Fibroblast of lung (primary cell): ENCODE data around the gene GTF2H1.

Experiments
- CTCF ChIP-seq, 2 donors: IDR thresholded peaks in 1 of 2; conservative IDR thresholded peaks in 1 of 2; 1 replicate in 1 of 2; 2 replicates in 1 of 2; pipeline ENCODE4 v1.5.1; 2011 to 2012; ENCODE audit warnings: low read length in 2 of 2, control low read depth in 1 of 2, inconsistent platforms in 1 of 2, low read depth in 1 of 2, mild to moderate bottlenecking in 1 of 2
- EZH2 ChIP-seq: IDR thresholded peaks from 2 replicates; pipeline ENCODE4 v1.5.1; 2012; ENCODE audit warnings: low read length, control low read depth, mild to moderate bottlenecking; ENCODE audit errors: missing control alignments

- TF ChIP-seq CTCF (conservative IDR thresholded peaks at IDR 0.05 in 1 of 2, IDR thresholded peaks at IDR 0.05 in 1 of 2; ENCODE audit: low read depth in 1 of 2, low read length in 2 of 2) (no peak), EZH2 (no peak)
Observed at GRCh38 chr11:18313965-18314763, 8.2 kb upstream of the GTF2H1 start.
